HG02642 (cell line): ENCODE measurements around the gene ACKR3.

Source experiments
- ATAC-seq: cut with Tn5 transposase; IDR thresholded peaks from one replicate; pipeline ENCODE4 v1.9.1; 2021; ENCODE audit warnings: mild to moderate bottlenecking; ENCODE audit not compliant: unreplicated experiment, poor library complexity

ACKR3 gene

DNA sequence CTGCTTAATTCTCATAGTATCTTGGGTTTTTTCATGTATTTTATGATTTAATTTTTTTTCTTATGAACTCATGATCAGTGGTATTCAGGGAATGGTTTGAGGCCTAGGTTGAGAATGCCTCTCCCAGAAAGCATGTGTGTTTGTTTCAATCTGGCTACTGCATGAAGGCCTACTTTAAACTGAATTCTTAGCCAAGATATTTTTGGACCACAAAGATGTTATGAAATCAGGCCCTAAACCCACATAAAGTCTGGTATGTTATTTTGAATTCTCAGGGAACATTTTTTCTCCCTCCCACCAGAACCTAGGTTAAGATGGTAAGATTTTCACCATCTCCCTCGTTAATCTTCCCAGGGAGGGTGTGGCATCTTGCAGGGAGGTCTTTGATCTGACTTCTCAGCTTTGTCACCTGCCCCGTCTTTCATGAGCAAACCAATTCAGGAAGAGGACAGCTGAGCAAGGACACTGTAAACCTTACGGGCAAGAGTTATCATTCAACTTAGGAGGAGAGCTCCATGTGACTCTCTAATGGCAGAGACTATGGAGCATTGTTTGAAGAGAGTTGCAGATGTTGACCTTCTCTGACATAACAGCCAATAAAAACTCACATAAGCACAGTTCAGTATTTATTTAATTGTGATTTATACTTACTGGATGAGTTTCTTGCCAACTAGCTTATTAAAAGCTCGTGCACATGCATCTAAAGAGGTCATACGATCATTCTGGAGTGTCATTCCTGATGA, 21.3 kb upstream of the ACKR3 start:
- no peak for ATAC-seq

- no peak for ATAC-seq
Observed at GRCh38 chr2:236549165-236549564, 20.5 kb upstream of the ACKR3 start.

DNA sequence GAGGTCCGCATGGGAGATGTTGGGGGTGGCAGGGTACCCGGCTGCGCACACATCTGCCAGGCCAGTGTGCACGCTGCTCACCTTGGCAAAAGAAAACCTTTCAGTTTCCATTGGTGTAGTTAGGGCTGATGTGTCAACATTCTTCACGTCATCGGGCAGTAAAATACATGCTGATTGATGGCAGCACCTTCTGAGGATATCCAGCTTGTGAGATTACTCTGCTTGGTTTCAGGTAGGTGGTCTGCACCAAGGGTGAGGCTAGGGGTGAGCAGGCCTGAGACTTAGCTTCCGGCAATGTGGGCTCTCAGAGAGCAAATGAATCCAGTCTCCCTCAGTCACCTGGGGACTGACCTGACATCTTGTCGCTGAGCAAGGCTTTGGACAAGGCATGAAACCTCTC, 19.3 kb upstream of the ACKR3 start:
- peak; percentile 1 for ATAC-seq

DNA sequence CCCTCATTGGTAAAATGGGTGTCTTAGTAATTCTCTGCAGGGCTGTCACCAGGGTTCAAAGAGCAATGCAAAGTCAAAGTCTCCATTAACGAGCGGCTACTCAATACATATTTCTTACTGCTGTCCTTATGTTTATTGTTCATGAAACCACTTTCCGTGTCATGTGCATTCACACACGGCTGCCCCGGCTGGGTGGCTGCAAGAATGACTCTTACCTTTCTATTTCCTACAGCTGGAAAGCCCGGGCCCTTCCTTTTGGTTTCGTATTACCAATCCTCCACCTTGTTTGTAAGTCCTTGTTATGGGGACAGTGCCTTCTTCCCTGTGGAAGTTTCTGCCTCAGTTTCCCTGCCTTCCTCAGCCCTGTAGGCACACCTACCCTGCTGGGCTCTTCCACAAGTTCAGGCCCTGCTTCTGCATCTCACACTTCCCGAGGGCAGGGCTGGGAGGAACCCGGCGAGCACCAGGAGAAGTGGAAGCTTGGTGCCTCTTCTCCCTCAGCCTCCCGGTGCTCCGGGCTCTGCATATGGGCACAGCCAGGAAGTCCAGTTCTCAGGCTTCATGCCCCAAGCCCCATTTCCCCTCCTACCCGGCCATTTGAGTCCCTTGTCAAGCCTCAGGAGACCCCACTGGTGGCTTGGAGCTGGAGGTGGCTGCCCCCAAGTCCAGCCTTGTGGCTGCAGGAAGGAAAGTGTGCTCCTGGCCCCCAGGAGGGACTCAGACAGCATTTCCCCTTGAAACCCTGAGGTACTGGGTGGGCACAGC, 18.7 kb upstream of the ACKR3 start:
- ATAC-seq = peak; percentile 54

GRCh38 chr2:236551471-236552211, 18.0 kb upstream of the ACKR3 start:
- no peak for ATAC-seq

- ATAC-seq = no peak
Observed at GRCh38 chr2:236552212-236552542, 17.4 kb upstream of the ACKR3 start.

- ATAC-seq = no peak
Observed at GRCh38 chr2:236552581-236553363, 16.9 kb upstream of the ACKR3 start.

DNA sequence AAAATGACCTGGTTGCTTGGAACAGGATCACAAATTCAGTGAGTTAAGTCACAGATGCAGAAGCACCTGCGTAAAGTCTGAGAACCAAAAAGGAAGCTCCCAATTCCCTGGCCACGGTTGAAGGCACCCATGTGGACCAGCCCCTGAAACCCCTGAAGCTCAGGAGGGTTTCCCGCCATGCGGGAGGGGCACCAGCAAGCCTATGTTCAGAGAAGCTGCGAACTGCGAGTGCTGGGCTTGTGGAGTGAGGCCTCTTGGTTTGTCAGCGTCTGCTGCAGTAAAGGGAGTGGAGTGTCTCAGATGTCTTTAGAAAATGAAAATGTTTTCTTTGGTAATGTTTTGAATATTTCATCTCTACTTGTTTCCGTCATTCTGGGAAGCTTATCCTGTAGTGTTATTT, 16.1 kb upstream of the ACKR3 start:
- no peak for ATAC-seq

- no peak for ATAC-seq
Observed at GRCh38 chr2:236554629-236555282, 14.9 kb upstream of the ACKR3 start.

GRCh38 chr2:236555481-236555880, 14.1 kb upstream of the ACKR3 start:
- ATAC-seq = no peak

- no peak for ATAC-seq
Observed at GRCh38 chr2:236557306-236558030, 12.2 kb upstream of the ACKR3 start.

GRCh38 chr2:236558036-236558435, 11.6 kb upstream of the ACKR3 start:
- no peak for ATAC-seq

DNA sequence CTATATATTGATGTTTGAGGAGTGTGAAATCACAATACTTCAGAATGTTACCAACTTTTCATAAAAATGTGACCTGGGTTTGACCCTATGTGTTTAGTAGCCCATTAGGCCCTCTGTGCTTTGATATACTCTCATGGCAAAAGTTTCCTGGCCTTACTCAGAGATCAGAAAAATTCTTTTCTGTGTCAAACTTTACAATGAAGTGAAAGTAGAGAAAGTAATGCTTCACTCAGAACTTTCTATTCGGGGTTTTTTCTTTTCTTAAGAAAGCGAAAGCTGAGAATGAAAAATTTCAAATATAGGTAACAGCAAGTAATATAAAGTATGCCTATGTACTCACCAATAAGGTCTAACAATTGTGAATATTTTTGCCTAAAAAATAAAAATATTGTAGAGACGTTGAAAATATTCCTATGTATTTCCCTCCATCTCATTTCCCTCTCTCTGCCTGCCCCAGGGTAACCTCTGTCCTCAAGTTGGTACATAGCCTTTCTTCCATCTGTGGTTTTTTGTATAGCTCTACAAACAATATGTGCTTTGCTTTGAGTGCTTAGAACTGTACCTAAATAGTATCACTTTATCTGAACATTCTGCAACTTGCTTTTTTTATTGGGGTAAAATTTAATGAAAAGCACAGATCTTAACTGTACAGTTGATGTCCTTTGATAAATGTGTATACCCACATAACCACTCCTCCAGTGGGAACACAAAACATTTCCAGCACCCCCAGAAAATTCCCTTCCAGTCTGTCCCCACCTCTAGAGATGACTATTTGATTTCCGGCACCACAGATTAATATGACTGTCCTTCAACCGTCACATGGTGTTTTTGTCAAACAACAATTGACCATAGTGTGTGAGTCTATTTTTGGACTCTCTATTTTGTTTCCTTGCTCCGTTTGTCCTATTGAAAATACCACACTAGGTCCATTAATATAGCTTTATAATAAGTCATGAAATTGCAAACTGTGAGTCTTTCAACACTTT, 10.3 kb upstream of the ACKR3 start:
- no peak for ATAC-seq

DNA sequence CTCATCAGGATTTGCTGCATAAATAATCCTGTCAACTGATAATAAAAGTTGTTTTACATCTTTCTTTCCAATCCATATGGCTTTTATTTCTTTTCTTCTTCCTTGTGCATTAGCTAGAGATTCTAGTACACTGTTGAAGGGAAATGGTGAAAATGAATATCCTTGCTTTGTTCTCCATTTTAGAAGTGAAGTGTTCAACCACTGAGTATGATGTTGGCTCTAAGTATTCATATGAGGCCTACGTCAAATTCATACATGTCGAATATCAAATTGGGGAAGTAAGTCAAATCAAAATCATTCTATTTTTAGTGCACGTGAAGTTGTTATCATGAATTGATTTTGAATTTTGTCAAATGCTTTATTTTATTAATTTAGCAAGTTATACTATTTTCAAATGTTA, 7.8 kb upstream of the ACKR3 start:
- ATAC-seq = no peak

DNA sequence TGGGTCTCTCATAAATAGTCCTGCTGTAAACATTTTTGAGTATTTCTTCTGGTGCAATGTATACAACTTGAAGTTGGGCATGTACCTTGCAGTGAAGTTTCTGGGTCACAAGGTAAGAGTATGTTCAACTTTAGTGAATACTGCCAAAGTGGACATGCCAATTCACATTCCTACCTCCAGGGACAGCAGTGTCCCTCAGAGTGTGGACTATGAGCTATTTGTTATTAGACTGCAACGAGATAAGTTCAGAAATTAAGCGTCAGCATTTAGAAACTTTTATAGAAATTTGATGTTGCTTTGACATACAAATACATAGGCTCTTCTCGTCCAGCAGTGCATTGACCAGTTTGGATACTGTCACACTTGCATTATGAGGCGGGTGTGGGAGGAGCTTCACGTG, 7.2 kb upstream of the ACKR3 start:
- ATAC-seq = no peak

DNA sequence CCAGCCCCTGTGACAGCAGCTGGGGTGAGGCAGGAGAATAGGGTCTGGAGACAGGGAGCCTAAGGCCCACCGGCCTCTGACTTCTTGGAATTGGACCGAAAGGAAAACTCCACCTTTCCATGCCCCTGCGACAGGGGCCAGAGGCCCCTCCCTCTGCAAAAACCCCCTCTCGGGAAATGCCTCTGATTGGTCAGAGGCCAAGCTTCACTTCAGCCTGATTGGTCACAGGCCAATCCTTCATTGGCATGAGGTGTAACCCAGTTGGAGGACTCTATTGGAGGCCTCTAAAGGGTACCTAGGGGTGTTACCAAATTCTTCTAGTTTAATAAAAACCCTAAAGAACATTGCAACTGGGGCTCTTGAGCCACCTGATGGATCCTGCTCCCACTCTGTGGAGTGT, 5.7 kb upstream of the ACKR3 start:
- no peak for ATAC-seq

DNA sequence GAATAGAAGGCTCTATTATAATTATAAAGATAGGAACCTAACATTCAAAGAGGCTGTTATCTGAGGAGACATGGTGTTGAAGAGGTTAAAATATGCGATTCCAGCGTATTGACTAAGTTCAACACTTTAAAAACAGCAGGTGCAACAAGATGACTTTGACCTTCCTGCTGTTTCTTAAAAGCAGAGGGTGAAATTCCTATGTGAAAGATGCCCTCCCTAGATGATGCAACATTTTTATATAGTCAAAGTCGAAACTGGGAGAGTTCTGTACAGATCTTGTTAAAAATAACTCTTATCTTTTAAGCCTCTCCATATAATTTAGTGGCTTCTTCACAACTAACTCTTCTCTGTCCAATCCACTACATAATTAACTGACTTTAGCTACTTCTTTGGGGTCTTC, 4.4 kb upstream of the ACKR3 start:
- ATAC-seq = no peak

DNA sequence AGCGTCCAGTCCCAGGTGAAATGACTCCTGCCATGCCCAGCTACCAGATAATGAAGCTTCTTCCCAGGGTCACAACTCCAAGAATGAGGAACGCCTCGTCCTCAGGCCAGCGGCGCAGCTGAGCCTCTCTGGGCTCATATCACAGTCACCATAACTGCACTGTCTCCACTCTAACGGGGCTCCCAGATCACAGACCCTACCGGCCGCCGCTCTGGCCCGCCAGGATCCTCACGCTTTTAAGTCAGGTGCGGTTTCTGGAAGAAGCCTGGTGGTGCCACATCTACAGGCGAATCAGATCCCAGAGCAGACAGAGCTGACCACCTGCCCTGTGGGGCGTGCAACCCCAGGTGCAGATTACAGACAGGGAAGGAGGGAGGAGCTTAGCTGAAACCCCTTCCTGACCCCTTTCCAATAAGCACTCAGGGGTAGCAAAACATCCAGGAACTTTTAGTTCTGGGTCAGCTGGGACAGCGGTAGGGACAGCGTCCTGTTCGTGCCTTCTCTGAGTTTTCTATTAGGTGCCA, 3.7 kb upstream of the ACKR3 start:
- ATAC-seq = no peak
